Measurements from ENCODE around the gene B3GALT5. TPM values are rescaled to one million over a fixed set of nuclear protein-coding genes. Genes with fewer than 3 reads are reported as not detected.

Gene B3GALT5
- polyA plus RNA-seq, 3 donors = 1.2 to 1.5 (median 1.4) TPM

DNA sequence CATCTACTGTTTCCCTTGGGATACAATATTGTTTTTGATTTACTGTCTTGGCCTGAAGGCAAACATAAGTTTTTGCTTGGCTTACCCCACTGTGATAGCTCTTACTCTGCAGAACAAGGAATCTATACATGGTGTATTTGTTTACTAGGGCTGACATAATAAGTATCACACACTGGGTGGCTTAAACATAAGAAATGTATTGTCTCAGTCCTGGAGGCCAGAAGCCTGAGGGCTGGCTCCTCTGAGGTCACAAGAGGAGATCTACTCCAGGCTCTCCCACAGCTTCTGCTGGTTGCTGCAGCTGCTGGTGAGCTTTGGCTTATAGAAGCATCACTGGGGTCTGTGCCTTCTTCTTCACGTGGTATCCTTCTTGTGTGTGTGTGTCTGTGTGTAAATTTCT, 101.6 kb downstream of the B3GALT5 start:
- DNase-seq (ENCODE audit: extremely low read depth in 1 of 11, low read depth in 9 of 11, low spot score in 4 of 11) = no peak

DNA sequence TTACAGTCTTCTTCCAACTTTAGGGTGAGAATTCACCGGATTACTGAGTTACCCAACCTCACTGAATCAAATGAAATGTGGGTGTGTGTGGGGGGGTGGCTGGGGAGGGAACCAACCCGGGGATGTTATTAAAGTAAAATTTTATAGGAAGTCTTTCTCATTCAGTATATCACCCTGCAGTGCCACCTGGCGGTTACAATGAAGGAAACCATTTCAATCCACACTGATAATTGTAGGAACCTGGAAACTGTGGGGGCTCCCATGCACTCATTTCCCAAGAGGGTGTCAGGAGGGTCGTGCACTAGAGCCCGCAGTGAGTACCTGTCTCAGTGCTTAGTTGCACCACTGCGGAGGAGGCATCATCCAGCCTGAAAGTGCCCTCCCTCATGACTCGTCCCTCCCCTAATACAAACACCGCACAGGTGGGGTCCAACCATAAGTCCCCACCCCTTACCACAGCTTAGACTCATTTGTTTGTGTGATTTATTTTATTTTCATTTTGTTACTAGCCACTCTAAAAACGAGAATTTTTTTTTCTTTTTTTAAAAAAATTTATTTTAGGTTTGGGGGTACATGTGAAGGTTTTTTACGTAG, 103.2 kb downstream of the B3GALT5 start:
- DNase-seq (ENCODE audit: extremely low read depth in 1 of 11, low read depth in 9 of 11, low spot score in 4 of 11) = peak; percentile 12 to 51 (median 26)

- no peak for DNase-seq (ENCODE audit: extremely low read depth in 1 of 11, low read depth in 9 of 11, low spot score in 4 of 11)
Observed at GRCh38 chr21:39720126-39720778, 107.5 kb downstream of the B3GALT5 start.

DNA sequence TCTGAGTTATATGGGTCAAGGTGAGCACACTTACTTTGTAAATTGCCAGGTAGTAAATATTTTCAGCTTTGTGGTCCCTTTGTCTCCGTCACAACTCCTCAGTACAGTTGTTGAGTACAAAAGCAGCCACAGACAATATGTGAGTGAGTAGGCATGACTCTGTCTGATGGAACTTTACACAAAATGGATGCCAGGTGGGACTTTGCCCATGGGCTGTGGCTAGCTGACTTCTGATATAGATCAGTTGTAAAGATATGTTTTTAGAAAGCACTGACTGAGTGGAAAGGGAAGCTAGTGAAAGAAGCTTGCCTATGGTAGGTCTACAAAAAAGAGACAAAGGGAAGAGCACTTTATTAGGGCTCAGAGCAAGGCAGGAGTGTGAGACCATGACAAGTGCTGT, 109.1 kb downstream of the B3GALT5 start:
- DNase-seq (ENCODE audit: extremely low read depth in 1 of 11, low read depth in 9 of 11, low spot score in 4 of 11) = no peak

Other genes with a start within 250 kb of the B3GALT5 start
- gene LCA5L, start 167.2 kb upstream of the B3GALT5 start, polyA plus RNA-seq (ENCODE audit: insufficient read length in 3 of 3) = 1 to 10 TPM; 3.8 to 7.2 (median 3.9) TPM
- 1 to 10 TPM; 2.5 to 3.5 (median 2.9) TPM for gene SH3BGR, start 161.0 kb upstream of the B3GALT5 start, polyA plus RNA-seq (ENCODE audit: insufficient read length in 3 of 3)
- gene IGSF5, start 132.2 kb downstream of the B3GALT5 start, polyA plus RNA-seq (ENCODE audit: insufficient read length in 3 of 3) = 1 to 10 TPM in 1 of 3 donors, under 1 TPM in 2; 0.82 to 1.1 (median 0.90) TPM

All from renal cortex interstitium (tissue), 11 donors.